Gastroesophageal sphincter (tissue), 3 donors: Measurements from ENCODE around the gene RASL10B.

ENCODE experiments used
- POLR2A ChIP-seq, 2 donors: fragments of 450-650 bp; IDR thresholded peaks; one replicate each; pipeline ENCODE4 v1.6.1; 2017; ENCODE audit warnings: antibody characterized with exemption in 2 of 2, mild to moderate bottlenecking in 2 of 2, moderate library complexity in 1 of 2
- TF ChIP-seq, protein P1 (sequence below), 4 experiments: fragments of 200-600 bp in 2 of 4; fragments of 450-650 bp in 2 of 4; sonication (generic) in 1 of 4; IDR thresholded peaks; one replicate each; pipeline ENCODE4 v1.5.1; 2017 to 2019; ENCODE audit warnings: antibody characterized with exemption in 4 of 4, mild to moderate bottlenecking in 2 of 4, moderate library complexity in 2 of 4

DNA sequence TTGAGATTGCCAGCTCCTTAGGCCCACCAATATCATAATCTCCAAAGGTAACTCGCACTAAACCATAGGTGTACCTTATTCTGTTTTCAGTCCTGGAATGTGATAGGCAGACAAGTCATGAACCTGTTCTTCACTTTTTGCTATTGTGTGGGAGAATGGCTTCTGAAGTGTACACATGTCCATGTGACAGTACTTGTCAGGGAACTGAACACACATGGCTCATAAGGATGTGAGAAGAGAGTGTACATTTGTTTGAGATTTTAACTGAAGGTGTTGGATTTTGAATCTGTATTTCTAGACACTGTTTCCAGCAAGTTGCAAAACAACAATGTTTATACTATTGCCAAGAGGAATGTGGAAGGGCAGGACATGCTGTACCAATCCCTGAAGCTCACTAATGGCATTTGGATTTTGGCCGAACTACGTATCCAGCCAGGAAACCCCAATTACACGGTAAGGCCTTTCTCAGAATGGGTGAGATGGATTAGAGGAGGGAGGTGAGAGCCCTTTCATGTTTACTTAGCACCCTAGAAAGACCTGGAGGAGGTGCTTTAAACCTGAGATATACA is 14.5 kb upstream of the RASL10B start:
- TF ChIP-seq, protein P1, sequence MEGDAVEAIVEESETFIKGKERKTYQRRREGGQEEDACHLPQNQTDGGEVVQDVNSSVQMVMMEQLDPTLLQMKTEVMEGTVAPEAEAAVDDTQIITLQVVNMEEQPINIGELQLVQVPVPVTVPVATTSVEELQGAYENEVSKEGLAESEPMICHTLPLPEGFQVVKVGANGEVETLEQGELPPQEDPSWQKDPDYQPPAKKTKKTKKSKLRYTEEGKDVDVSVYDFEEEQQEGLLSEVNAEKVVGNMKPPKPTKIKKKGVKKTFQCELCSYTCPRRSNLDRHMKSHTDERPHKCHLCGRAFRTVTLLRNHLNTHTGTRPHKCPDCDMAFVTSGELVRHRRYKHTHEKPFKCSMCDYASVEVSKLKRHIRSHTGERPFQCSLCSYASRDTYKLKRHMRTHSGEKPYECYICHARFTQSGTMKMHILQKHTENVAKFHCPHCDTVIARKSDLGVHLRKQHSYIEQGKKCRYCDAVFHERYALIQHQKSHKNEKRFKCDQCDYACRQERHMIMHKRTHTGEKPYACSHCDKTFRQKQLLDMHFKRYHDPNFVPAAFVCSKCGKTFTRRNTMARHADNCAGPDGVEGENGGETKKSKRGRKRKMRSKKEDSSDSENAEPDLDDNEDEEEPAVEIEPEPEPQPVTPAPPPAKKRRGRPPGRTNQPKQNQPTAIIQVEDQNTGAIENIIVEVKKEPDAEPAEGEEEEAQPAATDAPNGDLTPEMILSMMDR (IDR thresholded peaks at IDR 0.05) = no peak
- TF ChIP-seq POLR2A (IDR thresholded peaks at IDR 0.05) = no peak
